Naive thymus-derived CD8-positive, alpha-beta T cell (primary cell): ENCODE data around the gene LHPP. TPM values are rescaled to one million over a fixed set of nuclear protein-coding genes. Genes with fewer than 3 reads are reported as not detected.

Experiments
- ATAC-seq, 2 donors: fragments of 150-1000 bp; cut with Tn5 transposase in 1 of 2; sonication (Bioruptor Pico), chemical (Tn5 transposase) in 1 of 2; 1 replicate in 1 of 2; 2 replicates in 1 of 2; pipeline ENCODE4 v1.10.0; 2021; ENCODE audit warnings: mild to moderate bottlenecking in 2 of 2, moderate library complexity in 2 of 2
- POLR2A ChIA-PET: fragments of 350-600 bp; sonication (Branson Sonifier 250); formaldehyde crosslinking; loops from one replicate; lab custom pipeline; 2021; ENCODE audit warnings: antibody characterized with exemption; lab: Charles Lee
- DNase-seq, 10 donors: peaks; one replicate each; pipeline versions ENCODE4 v3.0.0 to v3.0.0-alpha.2; 2020 to 2022
- H3K27ac Mint-ChIP-seq, 10 donors: one replicate each; pipeline ENCODE4 v1.8.0; 2020 to 2022; ENCODE audit warnings: mild to moderate bottlenecking in 10 of 10, mixed read lengths in 10 of 10, moderate library complexity in 4 of 10, inconsistent platforms in 1 of 10
- H3K27me3 Mint-ChIP-seq, 5 donors: one replicate each; pipeline ENCODE4 v1.8.0; 2021 to 2022; ENCODE audit warnings: mixed read lengths in 5 of 5
- H3K36me3 Mint-ChIP-seq, 3 donors: one replicate each; pipeline ENCODE4 v1.8.0; 2020 to 2022; ENCODE audit warnings: mixed read lengths in 3 of 3, mild to moderate bottlenecking in 2 of 3, inconsistent platforms in 1 of 3
- H3K4me1 Mint-ChIP-seq, 4 donors: one replicate each; pipeline ENCODE4 v1.8.0; 2021 to 2022; ENCODE audit warnings: mixed read lengths in 4 of 4
- H3K4me3 Mint-ChIP-seq, 10 donors: one replicate each; pipeline ENCODE4 v1.8.0; 2020 to 2022; ENCODE audit warnings: mild to moderate bottlenecking in 10 of 10, mixed read lengths in 10 of 10, moderate library complexity in 6 of 10, inconsistent platforms in 1 of 10
- H3K9me3 Mint-ChIP-seq, 9 donors: one replicate each; pipeline ENCODE4 v1.8.0; 2020 to 2022; ENCODE audit warnings: mixed read lengths in 9 of 9, mild to moderate bottlenecking in 3 of 9, inconsistent platforms in 1 of 9, moderate library complexity in 1 of 9
- polyA plus RNA-seq, 3 donors: library from polyadenylated mRNA; unstranded; fragments of 300-500 nt; fragmentation: Illumina TruSeq; gene quantifications; one replicate each; pipeline ENCODE4 v1.2.3, GENCODE V29; 2021
- total RNA-seq, 8 experiments: library from RNA in 2 of 8; stranded (reverse) in 2 of 8; gene quantifications; one replicate each; pipeline ENCODE4 v1.2.3 and lab custom pipeline; 2021 to 2026

The LHPP gene
- total and polyA plus RNA-seq, 5 experiments from 2014 or later: 18.1 to 27.4 (median 23.3) TPM

GRCh38 chr10:124476043-124476725 lies 14.6 kb downstream of the LHPP start:
- Mint-ChIP-seq H3K27ac (peak overlapping the region in 1 of 10 donors; percentile 38), H3K9me3 (no peaks in the 10 kb centered on the region), H3K4me3 (no peak overlapping the region), H3K27me3 (no peaks in the 10 kb centered on the region), H3K4me1 (peaks cover 0 to 13% (median 3%) of the 10 kb centered on the region in 4 donors), H3K36me3 (peaks cover 0 to 4% (median 0%) of the 10 kb centered on the region in 3 donors)
- DNase-seq: no peak
- POLR2A ChIA-PET: no interaction called here
- no peak for ATAC-seq

- POLR2A ChIA-PET: no interaction called here
- Mint-ChIP-seq H3K4me1 (peaks cover 0 to 14% (median 5%) of the 10 kb centered on the region in 4 donors), H3K27ac (peak overlapping the region in 1 of 10 donors; percentile 10), H3K9me3 (no peaks in the 10 kb centered on the region), H3K27me3 (no peaks in the 10 kb centered on the region), H3K36me3 (peaks cover 0 to 4% (median 0%) of the 10 kb centered on the region in 3 donors), H3K4me3 (no peak overlapping the region)
- ATAC-seq (no peak), DNase-seq (no peak)
These were observed 16.2 kb downstream of the LHPP start for GRCh38 chr10:124477614-124478363.

- Mint-ChIP-seq H3K9me3 (no peaks in the 10 kb centered on the region), H3K36me3 (peaks cover 0 to 7% (median 0%) of the 10 kb centered on the region in 3 donors), H3K4me3 (no peak overlapping the region), H3K27me3 (no peaks in the 10 kb centered on the region), H3K4me1 (peaks cover 0 to 17% (median 3%) of the 10 kb centered on the region in 4 donors), H3K27ac (no peak overlapping the region)
- POLR2A ChIA-PET: no interaction called here
- ATAC-seq (no peak), DNase-seq (no peak)
These were observed 16.9 kb downstream of the LHPP start for GRCh38 chr10:124478515-124478914.

- Mint-ChIP-seq H3K9me3 (no peaks in the 10 kb centered on the region), H3K36me3 (peaks cover 2 to 15% (median 8%) of the 10 kb centered on the region in 3 donors), H3K4me3 (no peak overlapping the region), H3K27me3 (no peaks in the 10 kb centered on the region), H3K27ac (peak overlapping the region in 1 of 10 donors; percentile 15), H3K4me1 (peaks cover 0 to 14% (median 0%) of the 10 kb centered on the region in 4 donors)
- ATAC-seq (no peak), DNase-seq (no peak)
- POLR2A ChIA-PET: no interaction called here
These were observed 19.2 kb downstream of the LHPP start for GRCh38 chr10:124480860-124481259.

GRCh38 chr10:124481717-124482116 lies 20.1 kb downstream of the LHPP start:
- ATAC-seq: no peak
- H3K4me1 Mint-ChIP-seq: peaks cover 0 to 14% (median 0%) of the 10 kb centered on the region in 4 donors
- peaks cover 7 to 17% (median 16%) of the 10 kb centered on the region in 3 donors for H3K36me3 Mint-ChIP-seq
- no peak overlapping the region for H3K4me3 Mint-ChIP-seq
- peak overlapping the region in 2 of 10 donors; percentile 4 to 44 for H3K27ac Mint-ChIP-seq
- no peak for DNase-seq
- POLR2A ChIA-PET: no interaction called here
- H3K9me3 Mint-ChIP-seq: peaks cover 0 to 3% (median 0%) of the 10 kb centered on the region in 9 donors
- no peaks in the 10 kb centered on the region for H3K27me3 Mint-ChIP-seq

GRCh38 chr10:124482236-124482800 lies 20.7 kb downstream of the LHPP start:
- ATAC-seq (no peak), DNase-seq (no peak)
- POLR2A ChIA-PET: no interaction called here
- Mint-ChIP-seq H3K36me3 (peaks cover 7 to 23% (median 16%) of the 10 kb centered on the region in 3 donors), H3K4me1 (peaks cover 0 to 14% (median 0%) of the 10 kb centered on the region in 4 donors), H3K4me3 (no peak overlapping the region), H3K9me3 (peaks cover 0 to 5% (median 0%) of the 10 kb centered on the region in 9 donors), H3K27me3 (no peaks in the 10 kb centered on the region), H3K27ac (peak overlapping the region in 2 of 10 donors; percentile 44 to 87)

- Mint-ChIP-seq H3K27me3 (no peaks in the 10 kb centered on the region), H3K4me3 (peak overlapping the region in 1 of 10 donors; percentile 52), H3K36me3 (peaks cover 7 to 26% (median 16%) of the 10 kb centered on the region in 3 donors), H3K9me3 (peaks cover 0 to 5% (median 0%) of the 10 kb centered on the region in 9 donors), H3K4me1 (peaks cover 0 to 14% (median 0%) of the 10 kb centered on the region in 4 donors), H3K27ac (peak overlapping the region in 1 of 10 donors; percentile 87)
- ATAC-seq: no peak
- POLR2A ChIA-PET: no interaction called here
- no peak for DNase-seq
These were observed 21.3 kb downstream of the LHPP start for GRCh38 chr10:124482876-124483275.

- H3K27ac Mint-ChIP-seq: peak overlapping the region in 1 of 10 donors; percentile 72
- no peaks in the 10 kb centered on the region for H3K27me3 Mint-ChIP-seq
- H3K4me3 Mint-ChIP-seq: no peak overlapping the region
- POLR2A ChIA-PET: no interaction called here
- DNase-seq (no peak), ATAC-seq (no peak)
- peaks cover 0 to 13% (median 0%) of the 10 kb centered on the region in 4 donors for H3K4me1 Mint-ChIP-seq
- peaks cover 7 to 36% (median 22%) of the 10 kb centered on the region in 3 donors for H3K36me3 Mint-ChIP-seq
- H3K9me3 Mint-ChIP-seq: peaks cover 0 to 5% (median 0%) of the 10 kb centered on the region in 9 donors
These were observed 22.4 kb downstream of the LHPP start for GRCh38 chr10:124484031-124484430.

- Mint-ChIP-seq H3K27ac (peak overlapping the region in 2 of 10 donors; percentile 65 to 72), H3K9me3 (peaks cover 0 to 5% (median 0%) of the 10 kb centered on the region in 9 donors), H3K4me3 (no peak overlapping the region), H3K27me3 (no peaks in the 10 kb centered on the region), H3K4me1 (peaks cover 0 to 13% (median 0%) of the 10 kb centered on the region in 4 donors), H3K36me3 (peaks cover 7 to 38% (median 22%) of the 10 kb centered on the region in 3 donors)
- DNase-seq (no peak), ATAC-seq (no peak)
- POLR2A ChIA-PET: interaction anchor here (0.8 kb wide), 1 partner anchor 10 kb away, joined by 3 read pairs; no protein-coding TSS in a partner anchor
These were observed 23.0 kb downstream of the LHPP start for GRCh38 chr10:124484661-124485060.

- H3K27ac Mint-ChIP-seq: no peak overlapping the region
- no peaks in the 10 kb centered on the region for H3K27me3 Mint-ChIP-seq
- POLR2A ChIA-PET: no interaction called here
- peaks cover 0 to 5% (median 0%) of the 10 kb centered on the region in 9 donors for H3K9me3 Mint-ChIP-seq
- ATAC-seq: no peak
- H3K36me3 Mint-ChIP-seq: peaks cover 7 to 42% (median 24%) of the 10 kb centered on the region in 3 donors
- peaks cover 0 to 8% (median 0%) of the 10 kb centered on the region in 4 donors for H3K4me1 Mint-ChIP-seq
- no peak overlapping the region for H3K4me3 Mint-ChIP-seq
- DNase-seq: no peak
These were observed 25.0 kb downstream of the LHPP start for GRCh38 chr10:124486635-124487034.

- no peak overlapping the region for H3K4me3 Mint-ChIP-seq
- peaks cover 0 to 10% (median 3%) of the 10 kb centered on the region in 4 donors for H3K4me1 Mint-ChIP-seq
- ATAC-seq (no peak), DNase-seq (no peak)
- POLR2A ChIA-PET: interaction anchor here (0.6 kb wide), 1 partner anchor 289 kb away, joined by 3 read pairs; no protein-coding TSS in a partner anchor
- no peak overlapping the region for H3K27ac Mint-ChIP-seq
- H3K36me3 Mint-ChIP-seq: peaks cover 3 to 36% (median 24%) of the 10 kb centered on the region in 3 donors
- H3K9me3 Mint-ChIP-seq: peaks cover 0 to 5% (median 0%) of the 10 kb centered on the region in 9 donors
- H3K27me3 Mint-ChIP-seq: no peaks in the 10 kb centered on the region
These were observed 29.5 kb downstream of the LHPP start for GRCh38 chr10:124491105-124491504.

GRCh38 chr10:124492266-124492665 lies 30.6 kb downstream of the LHPP start:
- DNase-seq (no peak), ATAC-seq (no peak)
- no peaks in the 10 kb centered on the region for H3K27me3 Mint-ChIP-seq
- no peak overlapping the region for H3K4me3 Mint-ChIP-seq
- peak overlapping the region in 1 of 10 donors; percentile 28 for H3K27ac Mint-ChIP-seq
- POLR2A ChIA-PET: no interaction called here
- H3K4me1 Mint-ChIP-seq: peaks cover 0 to 10% (median 3%) of the 10 kb centered on the region in 4 donors
- no peaks in the 10 kb centered on the region for H3K9me3 Mint-ChIP-seq
- peaks cover 0 to 31% (median 18%) of the 10 kb centered on the region in 3 donors for H3K36me3 Mint-ChIP-seq
